Measurements from ENCODE around the gene BABAM2. TPM values are rescaled to one million over a fixed set of nuclear protein-coding genes. Genes with fewer than 3 reads are reported as not detected.

Gene BABAM2
- total RNA-seq, 2 experiments from 2014 or later = 19.7 to 33.2 TPM

DNA sequence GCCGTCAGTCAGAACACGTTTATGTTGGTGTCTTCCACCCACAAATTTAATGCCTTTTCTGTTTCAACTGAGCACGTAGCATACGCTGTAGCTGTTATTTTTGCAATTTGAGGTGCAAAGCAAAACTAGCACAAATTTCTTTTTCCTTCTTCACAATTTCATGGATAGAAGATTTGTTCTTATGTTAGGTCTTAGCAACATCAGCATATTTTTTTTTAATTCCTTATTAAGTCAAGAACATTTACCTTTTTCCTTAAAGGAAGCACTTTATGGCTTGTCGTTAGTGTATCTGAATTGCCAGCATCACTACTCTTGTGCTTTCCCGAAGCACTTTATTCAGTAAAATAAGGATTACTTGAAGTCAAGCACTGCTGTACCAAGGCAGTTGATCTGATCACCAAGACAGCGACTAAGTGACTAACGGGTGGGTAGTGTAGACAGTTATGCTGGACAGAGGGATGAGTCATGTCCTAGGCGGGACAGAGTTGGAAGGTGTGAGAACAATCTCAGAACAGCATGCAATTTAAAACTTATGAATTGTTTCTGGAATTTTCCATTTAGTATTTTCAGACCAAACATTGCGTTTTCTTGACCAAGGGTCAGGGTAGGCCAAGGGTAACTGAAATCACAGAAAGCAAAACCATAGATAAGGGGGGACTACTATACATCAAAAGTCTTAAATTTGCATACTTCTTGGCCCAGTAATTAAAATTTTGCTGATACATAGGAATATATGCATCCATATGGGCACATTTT, 13.3 kb downstream of the BABAM2 start:
- H3K4me2 ChIP-seq (ENCODE audit: low read length) = no peak overlapping the region
- H3K4me1 ChIP-seq (ENCODE audit: insufficient read depth, low read length, poor library complexity, severe bottlenecking) = no peaks in the 10 kb centered on the region
- no peak overlapping the region for H3K27ac ChIP-seq (ENCODE audit: low read depth, low read length, poor library complexity, severe bottlenecking)
- POLR2A ChIA-PET = no interaction called here
- no peaks in the 10 kb centered on the region; the same call in 1 of the 2 replicates for H3K36me3 ChIP-seq (ENCODE audit: insufficient read depth, low read length)
- no TSS peak for BruUV-seq (replicated peaks)
- CTCF ChIA-PET (ENCODE audit: unreplicated experiment) = no interaction called here
- DNase-seq (ENCODE audit: low spot score) = no peak
- no peaks in the 10 kb centered on the region for H3K9me3 ChIP-seq (ENCODE audit: low read length)
- TF ChIP-seq EZH2phosphoT487 (IDR thresholded peaks at IDR 0.05; ENCODE audit: borderline replicate concordance, low read depth, low read length) (no peak), CTCF (conservative IDR thresholded peaks at IDR 0.05; ENCODE audit: low read length) (no peak)
- no peaks in the 10 kb centered on the region for H3K79me2 ChIP-seq (ENCODE audit: insufficient read depth, low read depth, low read length)
- no peaks in the 10 kb centered on the region for H3K9me2 ChIP-seq (ENCODE audit: insufficient read depth, low read length)
- intact Hi-C loops (cut with micrococcal nuclease; ENCODE audit: unreplicated experiment) = no loop called here
- no peak overlapping the region for H3K4me3 ChIP-seq (ENCODE audit: low read depth, low read length, poor library complexity, severe bottlenecking)
- H4K20me1 ChIP-seq (ENCODE audit: insufficient read depth, low read length) = no peaks in the 10 kb centered on the region
- H2AFZ ChIP-seq (ENCODE audit: low read length) = no peak overlapping the region

DNA sequence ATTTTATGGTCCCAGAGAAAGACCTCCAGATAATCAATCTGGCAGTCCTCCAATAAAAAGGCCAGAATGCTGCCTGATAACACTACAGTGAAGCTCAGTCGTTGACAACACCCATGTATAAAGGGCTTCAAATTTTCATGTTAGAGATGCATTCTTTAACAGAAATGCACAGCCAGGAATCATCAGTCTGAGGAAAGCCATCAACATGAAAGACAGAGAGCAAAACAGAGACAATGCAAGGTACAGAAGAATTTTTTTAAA, 13.8 kb downstream of the BABAM2 start:
- Histone ChIP-seq H3K4me3 (ENCODE audit: low read depth, low read length, poor library complexity, severe bottlenecking) (no peak overlapping the region), H3K4me2 (ENCODE audit: low read length) (no peak overlapping the region), H3K4me1 (ENCODE audit: insufficient read depth, low read length, poor library complexity, severe bottlenecking) (no peaks in the 10 kb centered on the region), H3K9me3 (ENCODE audit: low read length) (no peaks in the 10 kb centered on the region), H3K79me2 (ENCODE audit: insufficient read depth, low read depth, low read length) (no peaks in the 10 kb centered on the region), H3K9me2 (ENCODE audit: insufficient read depth, low read length) (no peaks in the 10 kb centered on the region), H3K36me3 (ENCODE audit: insufficient read depth, low read length) (no peaks in the 10 kb centered on the region), H2AFZ (ENCODE audit: low read length) (no peak overlapping the region), H3K27ac (ENCODE audit: low read depth, low read length, poor library complexity, severe bottlenecking) (no peak overlapping the region), H4K20me1 (ENCODE audit: insufficient read depth, low read length) (no peaks in the 10 kb centered on the region)
- ChIA-PET CTCF (ENCODE audit: unreplicated experiment) (no interaction called here), POLR2A (no interaction called here)
- intact Hi-C loops (cut with micrococcal nuclease; ENCODE audit: unreplicated experiment) = no loop called here
- no peak for TF ChIP-seq EZH2phosphoT487 (IDR thresholded peaks at IDR 0.05; ENCODE audit: borderline replicate concordance, low read depth, low read length)
- TF ChIP-seq CTCF (conservative IDR thresholded peaks at IDR 0.05; ENCODE audit: low read length) = no peak
- BruUV-seq (replicated peaks) = no TSS peak
- no peak for DNase-seq (ENCODE audit: low spot score)

- H2AFZ ChIP-seq (ENCODE audit: low read length) = no peak overlapping the region
- H3K4me1 ChIP-seq (ENCODE audit: insufficient read depth, low read length, poor library complexity, severe bottlenecking) = no peaks in the 10 kb centered on the region
- no TSS peak for BruUV-seq (replicated peaks)
- H3K27ac ChIP-seq (ENCODE audit: low read depth, low read length, poor library complexity, severe bottlenecking) = no peak overlapping the region
- intact Hi-C loops (cut with micrococcal nuclease; ENCODE audit: unreplicated experiment) = no loop called here
- ChIA-PET CTCF (ENCODE audit: unreplicated experiment) (no interaction called here), POLR2A (no interaction called here)
- no peak for TF ChIP-seq CTCF (conservative IDR thresholded peaks at IDR 0.05; ENCODE audit: low read length)
- no peak for TF ChIP-seq EZH2phosphoT487 (IDR thresholded peaks at IDR 0.05; ENCODE audit: borderline replicate concordance, low read depth, low read length)
- H3K9me3 ChIP-seq (ENCODE audit: low read length) = no peaks in the 10 kb centered on the region
- no peaks in the 10 kb centered on the region for H3K36me3 ChIP-seq (ENCODE audit: insufficient read depth, low read length)
- no peak overlapping the region for H3K4me2 ChIP-seq (ENCODE audit: low read length)
- no peaks in the 10 kb centered on the region for H4K20me1 ChIP-seq (ENCODE audit: insufficient read depth, low read length)
- no peaks in the 10 kb centered on the region for H3K79me2 ChIP-seq (ENCODE audit: insufficient read depth, low read depth, low read length)
- DNase-seq (ENCODE audit: low spot score) = no peak
- H3K4me3 ChIP-seq (ENCODE audit: low read depth, low read length, poor library complexity, severe bottlenecking) = no peak overlapping the region
- no peaks in the 10 kb centered on the region for H3K9me2 ChIP-seq (ENCODE audit: insufficient read depth, low read length)
These were observed 15.5 kb downstream of the BABAM2 start for GRCh38 chr2:27906074-27906473.
